ENCODE measurements around the gene GABRG3.

DNA sequence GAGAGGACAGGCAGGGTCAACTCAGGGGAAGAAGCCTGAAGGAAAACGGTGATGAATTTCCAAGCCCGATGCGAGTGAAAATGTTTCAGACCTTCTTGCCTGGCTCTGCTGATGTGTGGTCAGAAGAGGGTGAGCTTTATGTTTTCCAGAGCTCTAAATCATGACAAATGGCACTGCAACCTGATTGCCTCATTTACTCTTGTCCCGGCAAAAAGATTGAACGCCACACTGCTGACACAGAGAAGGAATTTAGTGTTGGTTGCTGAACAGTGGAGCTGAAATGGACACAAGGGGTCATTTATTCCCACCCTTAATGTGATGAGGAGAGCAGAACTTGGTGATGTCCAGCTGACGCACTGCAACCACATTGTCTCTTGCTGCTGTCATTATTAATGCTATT lies 36.1 kb upstream of the GABRG3 start:
- TF ChIP-seq, protein P1, sequence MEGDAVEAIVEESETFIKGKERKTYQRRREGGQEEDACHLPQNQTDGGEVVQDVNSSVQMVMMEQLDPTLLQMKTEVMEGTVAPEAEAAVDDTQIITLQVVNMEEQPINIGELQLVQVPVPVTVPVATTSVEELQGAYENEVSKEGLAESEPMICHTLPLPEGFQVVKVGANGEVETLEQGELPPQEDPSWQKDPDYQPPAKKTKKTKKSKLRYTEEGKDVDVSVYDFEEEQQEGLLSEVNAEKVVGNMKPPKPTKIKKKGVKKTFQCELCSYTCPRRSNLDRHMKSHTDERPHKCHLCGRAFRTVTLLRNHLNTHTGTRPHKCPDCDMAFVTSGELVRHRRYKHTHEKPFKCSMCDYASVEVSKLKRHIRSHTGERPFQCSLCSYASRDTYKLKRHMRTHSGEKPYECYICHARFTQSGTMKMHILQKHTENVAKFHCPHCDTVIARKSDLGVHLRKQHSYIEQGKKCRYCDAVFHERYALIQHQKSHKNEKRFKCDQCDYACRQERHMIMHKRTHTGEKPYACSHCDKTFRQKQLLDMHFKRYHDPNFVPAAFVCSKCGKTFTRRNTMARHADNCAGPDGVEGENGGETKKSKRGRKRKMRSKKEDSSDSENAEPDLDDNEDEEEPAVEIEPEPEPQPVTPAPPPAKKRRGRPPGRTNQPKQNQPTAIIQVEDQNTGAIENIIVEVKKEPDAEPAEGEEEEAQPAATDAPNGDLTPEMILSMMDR (conservative IDR thresholded peaks at IDR 0.05; ENCODE audit: low read depth, low read length) = no peak
- no peak for TF ChIP-seq POLR2A (IDR thresholded peaks at IDR 0.05; ENCODE audit: low read depth, low read length)
- TF ChIP-seq RAD21 (IDR thresholded peaks at IDR 0.05; ENCODE audit: low read length) = no peak
- TF ChIP-seq CHD1 (IDR thresholded peaks at IDR 0.05; ENCODE audit: low read depth, low read length) = no peak
- no peak for TF ChIP-seq CEBPB (IDR thresholded peaks at IDR 0.05; ENCODE audit: low read depth, low read length)
- TF ChIP-seq, protein P2, sequence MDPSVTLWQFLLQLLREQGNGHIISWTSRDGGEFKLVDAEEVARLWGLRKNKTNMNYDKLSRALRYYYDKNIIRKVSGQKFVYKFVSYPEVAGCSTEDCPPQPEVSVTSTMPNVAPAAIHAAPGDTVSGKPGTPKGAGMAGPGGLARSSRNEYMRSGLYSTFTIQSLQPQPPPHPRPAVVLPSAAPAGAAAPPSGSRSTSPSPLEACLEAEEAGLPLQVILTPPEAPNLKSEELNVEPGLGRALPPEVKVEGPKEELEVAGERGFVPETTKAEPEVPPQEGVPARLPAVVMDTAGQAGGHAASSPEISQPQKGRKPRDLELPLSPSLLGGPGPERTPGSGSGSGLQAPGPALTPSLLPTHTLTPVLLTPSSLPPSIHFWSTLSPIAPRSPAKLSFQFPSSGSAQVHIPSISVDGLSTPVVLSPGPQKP (IDR thresholded peaks at IDR 0.05; ENCODE audit: borderline replicate concordance, low read depth, low read length) = no peak
- TF ChIP-seq RCOR1 (IDR thresholded peaks at IDR 0.05; ENCODE audit: insufficient replicate concordance, low read length) = no peak
- TF ChIP-seq RFX5 (IDR thresholded peaks at IDR 0.05; ENCODE audit: low read depth, low read length) = no peak
- no peak for TF ChIP-seq MXI1 (IDR thresholded peaks at IDR 0.05; ENCODE audit: borderline replicate concordance, low read depth, low read length)
- TF ChIP-seq, protein P3, sequence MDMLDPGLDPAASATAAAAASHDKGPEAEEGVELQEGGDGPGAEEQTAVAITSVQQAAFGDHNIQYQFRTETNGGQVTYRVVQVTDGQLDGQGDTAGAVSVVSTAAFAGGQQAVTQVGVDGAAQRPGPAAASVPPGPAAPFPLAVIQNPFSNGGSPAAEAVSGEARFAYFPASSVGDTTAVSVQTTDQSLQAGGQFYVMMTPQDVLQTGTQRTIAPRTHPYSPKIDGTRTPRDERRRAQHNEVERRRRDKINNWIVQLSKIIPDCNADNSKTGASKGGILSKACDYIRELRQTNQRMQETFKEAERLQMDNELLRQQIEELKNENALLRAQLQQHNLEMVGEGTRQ (IDR thresholded peaks at IDR 0.05; ENCODE audit: low read depth, low read length) = no peak
- no peak for TF ChIP-seq MAFK (IDR thresholded peaks at IDR 0.05; ENCODE audit: low read depth, low read length)

Measured in IMR-90 (cell line).